Osteoblast (primary cell): ENCODE measurements around the gene RASL10A. TPM values are rescaled to one million over a fixed set of nuclear protein-coding genes. Genes with fewer than 3 reads are reported as not detected.
A peak's percentile ranks its signal among the peaks of the same experiment; 100 is the strongest.

ENCODE experiments used
- DNase-seq: peaks from one replicate; pipeline ENCODE4 v3.0.0; 2011; ENCODE audit warnings: low spot score, mixed read lengths; ENCODE audit not compliant: insufficient read length; ENCODE audit errors: missing footprints
- H2AFZ ChIP-seq: 2 replicates; pipeline ENCODE4 v1.6.0; 2011; ENCODE audit warnings: mild to moderate bottlenecking, low read length
- H3K27ac ChIP-seq: 2 replicates; pipeline ENCODE4 v1.5.1; 2011; ENCODE audit warnings: mild to moderate bottlenecking, low read depth, low read length, moderate library complexity
- H3K27me3 ChIP-seq: 2 replicates; pipeline ENCODE4 v1.6.0; 2012; ENCODE audit warnings: mild to moderate bottlenecking, control low read depth, inconsistent platforms, low read length, moderate library complexity; ENCODE audit not compliant: insufficient read depth
- H3K36me3 ChIP-seq: 2 replicates; pipeline ENCODE4 v1.5.1; 2011; ENCODE audit warnings: mild to moderate bottlenecking, low read length, control low read depth, moderate library complexity; ENCODE audit not compliant: insufficient read depth
- H3K4me1 ChIP-seq: 2 replicates; pipeline ENCODE4 v1.5.1; 2011; ENCODE audit warnings: mild to moderate bottlenecking, low read length, control low read depth, moderate library complexity; ENCODE audit not compliant: insufficient read depth
- H3K4me2 ChIP-seq: 2 replicates; pipeline ENCODE4 v1.6.0; 2011; ENCODE audit warnings: mild to moderate bottlenecking, low read length; ENCODE audit not compliant: insufficient read depth
- H3K4me3 ChIP-seq: fragments of 200-600 bp; sonication (generic); 3 replicates; pipeline ENCODE4 v1.5.1; 2012; ENCODE audit warnings: mild to moderate bottlenecking, low read length, inconsistent platforms; ENCODE audit not compliant: insufficient read depth
- H3K79me2 ChIP-seq: 2 replicates; pipeline ENCODE4 v1.6.0; 2012; ENCODE audit warnings: mild to moderate bottlenecking, low read length, control low read depth, inconsistent platforms; ENCODE audit not compliant: insufficient read depth
- H3K9me3 ChIP-seq: 2 replicates; pipeline ENCODE4 v1.5.1; 2011; ENCODE audit warnings: low read depth, low read length, control low read depth
- H4K20me1 ChIP-seq: 2 replicates; pipeline ENCODE4 v1.6.0; 2012; ENCODE audit warnings: mild to moderate bottlenecking, low read length, control low read depth; ENCODE audit not compliant: insufficient read depth
- CTCF ChIP-seq: IDR thresholded peaks from 2 replicates; pipeline ENCODE4 v1.5.1; 2011; ENCODE audit warnings: mild to moderate bottlenecking, low read depth, low read length, moderate library complexity; ENCODE audit errors: extremely low read depth
- total RNA-seq: library from RNA; depleted of rRNA; stranded (reverse); fragments of >200 nt; gene quantifications from 2 replicates; pipeline ENCODE4 v1.2.3, GENCODE V29; 2012

Gene RASL10A
- total RNA-seq, 1 donor, result not detected

GRCh38 chr22:29277927-29278326 is 37.6 kb downstream of the RASL10A start:
- Histone ChIP-seq H3K36me3 (peaks cover 87% of the 10 kb centered on the region), H3K4me2 (no peak overlapping the region), H3K9me3 (no peaks in the 10 kb centered on the region), H4K20me1 (peaks cover 79% of the 10 kb centered on the region), H3K4me1 (no peaks in the 10 kb centered on the region), H3K4me3 (no peak overlapping the region), H3K27ac (no peak overlapping the region), H2AFZ (no peak overlapping the region), H3K79me2 (peaks cover 91% of the 10 kb centered on the region), H3K27me3 (no peaks in the 10 kb centered on the region)
- DNase-seq, result no peak
- TF ChIP-seq CTCF, result no peak

GRCh38 chr22:29275819-29276565 is 39.5 kb downstream of the RASL10A start:
- Histone ChIP-seq H3K36me3 (peaks cover 92% of the 10 kb centered on the region), H3K4me1 (peaks cover 15% of the 10 kb centered on the region)
- DNase-seq, result no peak

GRCh38 chr22:29275167-29275566 is 40.3 kb downstream of the RASL10A start:
- Histone ChIP-seq H3K27me3 (no peaks in the 10 kb centered on the region), H3K4me1 (peaks cover 22% of the 10 kb centered on the region), H3K36me3 (peaks cover 91% of the 10 kb centered on the region), H2AFZ (no peak overlapping the region), H3K27ac (peak overlapping the region; percentile 39), H3K4me3 (no peak overlapping the region), H3K79me2 (peaks cover 99% of the 10 kb centered on the region), H3K9me3 (no peaks in the 10 kb centered on the region), H3K4me2 (no peak overlapping the region), H4K20me1 (peaks cover 94% of the 10 kb centered on the region)
- DNase-seq, result no peak
- no peak for TF ChIP-seq CTCF

More at GRCh38 chr22:29275819-29276565, 39.5 kb downstream of the RASL10A start:
- Histone ChIP-seq H3K4me3 (no peak overlapping the region), H4K20me1 (peaks cover 90% of the 10 kb centered on the region), H3K9me3 (no peaks in the 10 kb centered on the region), H3K27ac (no peak overlapping the region), H3K27me3 (no peaks in the 10 kb centered on the region), H3K4me2 (no peak overlapping the region), H2AFZ (no peak overlapping the region), H3K79me2 (peaks cover 96% of the 10 kb centered on the region)
- TF ChIP-seq CTCF, result no peak

- Histone ChIP-seq H3K9me3 (no peaks in the 10 kb centered on the region), H3K4me1 (peaks cover 34% of the 10 kb centered on the region), H3K4me2 (no peak overlapping the region)
These were observed 42.9 kb downstream of the RASL10A start for GRCh38 chr22:29272624-29273023.

More at GRCh38 chr22:29272624-29273023, 42.9 kb downstream of the RASL10A start:
- no peak for TF ChIP-seq CTCF
- Histone ChIP-seq H3K27me3 (no peaks in the 10 kb centered on the region), H2AFZ (no peak overlapping the region), H3K79me2 (peaks cover 100% of the 10 kb centered on the region), H3K4me3 (no peak overlapping the region), H3K27ac (no peak overlapping the region), H4K20me1 (peaks cover 92% of the 10 kb centered on the region), H3K36me3 (peaks cover 75% of the 10 kb centered on the region)
- DNase-seq, result no peak
